RWPE2 (cell line): ENCODE results near the gene PITHD1.

ENCODE experiments used
- ATAC-seq: fragments of 200-7000 bp; cut with Tn5 transposase; 3 replicates; pipeline ENCODE4 v1.9.1; 2021; ENCODE audit warnings: low read depth
- DNase-seq: peaks from one replicate; pipeline ENCODE4 v3.0.0-alpha.2; 2020; ENCODE audit warnings: low spot score
- H3K27ac ChIP-seq: fragments of 450-650 bp; 2 replicates; pipeline ENCODE4 v1.5.1; 2017; ENCODE audit warnings: mild to moderate bottlenecking; ENCODE audit not compliant: poor library complexity, severe bottlenecking
- H3K27me3 ChIP-seq: fragments of 250-450 bp; sonication (Bioruptor Pico); 2 replicates; pipeline ENCODE4 v1.5.1; 2021; ENCODE audit warnings: mild to moderate bottlenecking, moderate library complexity; ENCODE audit not compliant: insufficient read depth, poor library complexity, severe bottlenecking
- H3K36me3 ChIP-seq: fragments of 250-450 bp; sonication (Bioruptor Pico); 2 replicates; pipeline ENCODE4 v1.5.1; 2020; ENCODE audit warnings: low read depth, mild to moderate bottlenecking, moderate library complexity
- H3K4me1 ChIP-seq: fragments of 250-450 bp; sonication (Bioruptor Pico); 2 replicates; pipeline ENCODE4 v1.5.1; 2021; ENCODE audit warnings: mild to moderate bottlenecking, moderate library complexity; ENCODE audit not compliant: insufficient read depth, poor library complexity, severe bottlenecking
- H3K4me3 ChIP-seq: fragments of 250-450 bp; sonication (Bioruptor Pico); 2 replicates; pipeline ENCODE4 v1.5.1; 2021; ENCODE audit warnings: mild to moderate bottlenecking, moderate library complexity; ENCODE audit not compliant: severe bottlenecking
- H3K9me3 ChIP-seq: fragments of 250-450 bp; sonication (Bioruptor Pico); 2 replicates; pipeline ENCODE4 v1.5.1; 2021; ENCODE audit warnings: mild to moderate bottlenecking, moderate library complexity; ENCODE audit not compliant: severe bottlenecking
- CTCF ChIP-seq: fragments of 450-650 bp; IDR thresholded peaks from one replicate; pipeline ENCODE4 v1.5.1; 2017; ENCODE audit warnings: mild to moderate bottlenecking, moderate library complexity; ENCODE audit not compliant: poor library complexity, severe bottlenecking

PITHD1 gene

GRCh38 chr1:23799255-23799569 is 21.0 kb downstream of the PITHD1 start:
- Histone ChIP-seq H3K36me3 (peaks cover 41% of the 10 kb centered on the region), H3K4me3 (peak overlapping the region; percentile 70), H3K27me3 (no peaks in the 10 kb centered on the region), H3K27ac (peak overlapping the region; percentile 94), H3K9me3 (no peaks in the 10 kb centered on the region), H3K4me1 (peaks cover 8% of the 10 kb centered on the region)
- TF ChIP-seq CTCF: no peak
- DNase-seq (no peak), ATAC-seq (no peak)

- no peaks in the 10 kb centered on the region for H3K27me3 ChIP-seq
- H3K36me3 ChIP-seq: peaks cover 37% of the 10 kb centered on the region
- DNase-seq: peak; percentile 97
- H3K9me3 ChIP-seq: no peaks in the 10 kb centered on the region
- peak overlapping the region; percentile 94 for H3K27ac ChIP-seq
- H3K4me3 ChIP-seq: peak overlapping the region; percentile 70
- peak; percentile 81 for ATAC-seq
- TF ChIP-seq CTCF: no peak
- H3K4me1 ChIP-seq: peaks cover 8% of the 10 kb centered on the region
Observed at GRCh38 chr1:23799570-23800399, 21.6 kb downstream of the PITHD1 start.

- Histone ChIP-seq H3K27ac (peak within 1 kb of the TSS; percentile 94), H3K36me3 (peaks cover 32% of the 10 kb centered on the region)
Observed at GRCh38 chr1:23800400-23801337, 22.5 kb downstream of the PITHD1 start, which contains the start of gene GALE. Gene GALE, minus strand, starts transcription at chr1:23800754. Its CDS starts 1,747 bp downstream, at chr1:23799007.

GRCh38 chr1:23801338-23801748 is 23.1 kb downstream of the PITHD1 start:
- H3K27ac ChIP-seq: peak overlapping the region; percentile 94
- H3K4me3 ChIP-seq: peak overlapping the region; percentile 70
- DNase-seq: no peak

More at GRCh38 chr1:23800400-23801337, 22.5 kb downstream of the PITHD1 start, which contains the start of gene GALE:
- H3K9me3 ChIP-seq: no peaks in the 10 kb centered on the region
- ATAC-seq (peak; percentile 63), DNase-seq (peak; percentile 97)
- peak within 1 kb of the TSS; percentile 70 for H3K4me3 ChIP-seq
- peaks cover 8% of the 10 kb centered on the region for H3K4me1 ChIP-seq
- TF ChIP-seq CTCF: no peak
- no peaks in the 10 kb centered on the region for H3K27me3 ChIP-seq

More at GRCh38 chr1:23801338-23801748, 23.1 kb downstream of the PITHD1 start:
- peaks cover 8% of the 10 kb centered on the region for H3K4me1 ChIP-seq
- TF ChIP-seq CTCF: no peak
- H3K36me3 ChIP-seq: peaks cover 28% of the 10 kb centered on the region
- no peak for ATAC-seq
- no peaks in the 10 kb centered on the region for H3K27me3 ChIP-seq
- H3K9me3 ChIP-seq: no peaks in the 10 kb centered on the region
